GM23338 (cell line): ENCODE results near the gene RORB. TPM values are rescaled to one million over a fixed set of nuclear protein-coding genes. Genes with fewer than 3 reads are reported as not detected.

ENCODE experiments used
- ATAC-seq: fragments of 200-7000 bp; cut with Tn5 transposase; 3 replicates; pipeline ENCODE4 v1.9.1; 2020
- DNase-seq: peaks from one replicate; pipeline ENCODE4 v3.0.0-alpha.2; 2015; ENCODE audit warnings: low spot score
- H2AFZ ChIP-seq: fragments of 200-600 bp; sonication (generic); 2 replicates; pipeline ENCODE4 v1.8.0; 2016; ENCODE audit warnings: antibody characterized with exemption, mild to moderate bottlenecking, moderate library complexity
- H3F3A ChIP-seq: fragments of 200-600 bp; sonication (generic); replicated peaks from 2 replicates; pipeline ENCODE4 v1.8.0; 2017; ENCODE audit warnings: antibody characterized with exemption, mixed run types, low read depth
- H3K27ac ChIP-seq: fragments of 200-600 bp; sonication (generic); 2 replicates; pipeline ENCODE4 v1.6.1; 2016; ENCODE audit warnings: low read depth
- H3K27me3 ChIP-seq: fragments of 200-600 bp; sonication (generic); 2 replicates; pipeline ENCODE4 v1.8.0; 2016; ENCODE audit warnings: mild to moderate bottlenecking, mixed run types, moderate library complexity; ENCODE audit not compliant: insufficient read depth
- H3K36me3 ChIP-seq: fragments of 200-600 bp; sonication (generic); 2 replicates; pipeline ENCODE4 v1.8.0; 2016; ENCODE audit warnings: mild to moderate bottlenecking; ENCODE audit not compliant: insufficient read depth
- H3K4me1 ChIP-seq: fragments of 200-600 bp; sonication (generic); 2 replicates; pipeline ENCODE4 v1.8.0; 2016; ENCODE audit warnings: mild to moderate bottlenecking, moderate library complexity; ENCODE audit not compliant: insufficient read depth
- H3K4me2 ChIP-seq: fragments of 200-600 bp; sonication (generic); 2 replicates; pipeline ENCODE4 v1.7.1; 2017; ENCODE audit warnings: mixed run types
- H3K4me3 ChIP-seq: fragments of 200-600 bp; sonication (generic); 2 replicates; pipeline ENCODE4 v1.6.1; 2016; ENCODE audit warnings: mixed run types
- H3K79me2 ChIP-seq: fragments of 200-600 bp; sonication (generic); replicated peaks from 2 replicates; pipeline ENCODE4 v1.8.0; 2017; ENCODE audit warnings: mild to moderate bottlenecking; ENCODE audit not compliant: insufficient read depth
- H3K9me2 ChIP-seq: fragments of 200-600 bp; sonication (generic); 2 replicates; pipeline ENCODE4 v1.8.0; 2017; ENCODE audit not compliant: insufficient read depth
- H4K20me1 ChIP-seq: fragments of 200-600 bp; sonication (generic); replicated peaks from 2 replicates; pipeline ENCODE4 v1.8.0; 2017; ENCODE audit warnings: mild to moderate bottlenecking; ENCODE audit not compliant: insufficient read depth
- H3K27ac Mint-ChIP-seq: 2 replicates; pipeline ENCODE4 v1.8.0; 2020; ENCODE audit warnings: inconsistent platforms, mild to moderate bottlenecking, moderate library complexity, mixed read lengths
- H3K27me3 Mint-ChIP-seq: 3 replicates; pipeline ENCODE4 v1.8.0; 2022; ENCODE audit warnings: low read depth, mild to moderate bottlenecking, moderate library complexity, mixed read lengths, inconsistent platforms; ENCODE audit not compliant: insufficient read depth, poor library complexity
- H3K36me3 Mint-ChIP-seq: 3 replicates; pipeline ENCODE4 v1.8.0; 2021; ENCODE audit warnings: low read depth, mild to moderate bottlenecking, inconsistent platforms, moderate library complexity, mixed read lengths
- H3K4me1 Mint-ChIP-seq: 3 replicates; pipeline ENCODE4 v1.8.0; 2020; ENCODE audit warnings: mild to moderate bottlenecking, inconsistent platforms, mixed read lengths
- H3K4me3 Mint-ChIP-seq: 3 replicates; pipeline ENCODE4 v1.8.0; 2021; ENCODE audit warnings: moderate library complexity, mild to moderate bottlenecking, inconsistent platforms, mixed read lengths
- H3K9me3 Mint-ChIP-seq: 3 replicates; pipeline ENCODE4 v1.8.0; 2020; ENCODE audit warnings: moderate library complexity, mild to moderate bottlenecking, inconsistent platforms, mixed read lengths
- CREB1 ChIP-seq: fragments of 250-450 bp; sonication (Bioruptor Pico); IDR thresholded peaks from 2 replicates; pipeline ENCODE4 v1.5.0; 2020; ENCODE audit warnings: low read depth, mild to moderate bottlenecking, moderate library complexity
- EZH2 ChIP-seq: fragments of 200-600 bp; sonication (generic); IDR thresholded peaks from one replicate; pipeline ENCODE4 v1.8.0; 2017; ENCODE audit warnings: antibody characterized with exemption, mild to moderate bottlenecking, low read depth; ENCODE audit not compliant: unreplicated experiment
- EZH2phosphoT487 ChIP-seq: fragments of 200-600 bp; sonication (generic); IDR thresholded peaks from one replicate; pipeline ENCODE4 v1.8.1; 2018; ENCODE audit warnings: antibody characterized with exemption; ENCODE audit not compliant: unreplicated experiment
- JUNB ChIP-seq: IDR thresholded peaks from one replicate; pipeline ENCODE4 v1.6.1; 2016; ENCODE audit warnings: antibody characterized with exemption; ENCODE audit not compliant: unreplicated experiment
- NANOG ChIP-seq: IDR thresholded peaks from 2 replicates; pipeline ENCODE4 v1.6.1; 2016; ENCODE audit warnings: antibody characterized with exemption, borderline replicate concordance
- POLR2AphosphoS5 ChIP-seq: IDR thresholded peaks from 2 replicates; pipeline ENCODE4 v1.6.1; 2016; ENCODE audit warnings: antibody characterized with exemption, low read depth
- STAT1 ChIP-seq: IDR thresholded peaks from one replicate; pipeline ENCODE4 v1.6.1; 2016; ENCODE audit warnings: antibody characterized with exemption; ENCODE audit not compliant: unreplicated experiment
- ZNF114 ChIP-seq: fragments of 250-450 bp; sonication (Bioruptor Pico); IDR thresholded peaks from 2 replicates; pipeline ENCODE4 v1.5.0; 2020; ENCODE audit warnings: mild to moderate bottlenecking, moderate library complexity
- ZNF331 ChIP-seq: fragments of 250-450 bp; sonication (Bioruptor Pico); IDR thresholded peaks from 2 replicates; pipeline ENCODE4 v1.5.0; 2020; ENCODE audit warnings: low read depth, mild to moderate bottlenecking, moderate library complexity
- polyA plus RNA-seq: library from polyadenylated mRNA; unstranded; fragments of >200 nt; fragmentation: Nextera tagmentation; extraction: Ambion mirVana; gene quantifications from 2 replicates; pipeline ENCODE4 v1.2.1, GENCODE V29; 2016
- total RNA-seq: library from RNA; depleted of rRNA; stranded (reverse); fragments of >200 nt; shearing (Covaris generic); gene quantifications from 2 replicates; pipeline ENCODE4 v1.2.3, GENCODE V29; 2014
- TF ChIP-seq, protein P1 (sequence below), 2 experiments: fragments of 200-600 bp in 1 of 2; sonication (generic) in 1 of 2; conservative IDR thresholded peaks; 2 replicates each; pipeline versions ENCODE4 v1.5.1 to v1.6.1; 2016 to 2017; ENCODE audit warnings: antibody characterized with exemption in 2 of 2, low read depth in 2 of 2, mild to moderate bottlenecking in 2 of 2, moderate library complexity in 1 of 2
- TF ChIP-seq, protein P2 (sequence below): fragments of 250-450 bp; sonication (Bioruptor Pico); IDR thresholded peaks from 2 replicates; pipeline ENCODE4 v1.5.0; 2020; ENCODE audit warnings: mild to moderate bottlenecking, moderate library complexity
- TF ChIP-seq, protein P3 (sequence below): IDR thresholded peaks from one replicate; pipeline ENCODE4 v1.6.1; 2018; ENCODE audit warnings: antibody characterized with exemption; ENCODE audit not compliant: unreplicated experiment
- TF ChIP-seq, protein P4 (sequence below): IDR thresholded peaks from 2 replicates; pipeline ENCODE4 v1.6.1; 2016; ENCODE audit warnings: antibody characterized with exemption

Gene RORB
- total and polyA plus RNA-seq, 2 experiments from 2014 or later = 1.2 to 4.5 TPM

DNA sequence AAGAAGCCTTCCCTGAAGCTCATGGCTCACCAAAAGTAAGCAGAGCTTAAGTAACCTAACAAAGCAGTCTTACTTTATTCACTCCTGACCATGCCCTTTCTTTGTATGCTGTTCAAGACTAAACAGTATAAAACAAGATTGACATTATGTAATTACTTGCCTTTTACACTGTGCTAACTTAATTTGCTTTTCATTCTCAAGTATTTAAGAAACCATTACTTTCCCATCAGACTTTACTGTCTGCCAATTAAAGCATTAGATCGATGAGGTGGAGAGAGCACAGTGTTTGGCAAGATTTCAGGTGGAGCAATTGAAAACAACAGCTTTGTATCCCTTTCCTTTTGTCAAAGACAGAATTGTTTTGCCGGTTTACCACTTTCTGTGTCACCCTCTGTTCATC lies 98.2 kb downstream of the RORB start:
- no peak overlapping the region for H2AFZ ChIP-seq
- ATAC-seq (no peak), DNase-seq (no peak)
- no peaks in the 10 kb centered on the region for H3K36me3 ChIP-seq
- H3K4me2 ChIP-seq = no peak overlapping the region
- H3K4me3 Mint-ChIP-seq = no peak overlapping the region
- no peaks in the 10 kb centered on the region for H3K9me3 Mint-ChIP-seq
- no peaks in the 10 kb centered on the region for H3K27me3 ChIP-seq
- H3K27me3 Mint-ChIP-seq = no peaks in the 10 kb centered on the region
- no peak overlapping the region for H3K4me3 ChIP-seq
- no peaks in the 10 kb centered on the region for H3K79me2 ChIP-seq
- H3K4me1 ChIP-seq = no peaks in the 10 kb centered on the region
- no peak overlapping the region for H3K27ac Mint-ChIP-seq
- no peaks in the 10 kb centered on the region for H3K36me3 Mint-ChIP-seq
- no peak overlapping the region for H3K27ac ChIP-seq
- H3K9me2 ChIP-seq = 0 out of 2 replicates have a peak, but pooled peaks cover 3% of the 10 kb centered on the region
- H3F3A ChIP-seq = no peaks in the 10 kb centered on the region
- no peaks in the 10 kb centered on the region for H4K20me1 ChIP-seq
- TF ChIP-seq POLR2AphosphoS5 (no peak), EZH2phosphoT487 (no peak), JUNB (no peak), NANOG (no peak), ZNF114 (CRISPR knock-in tag) (no peak), STAT1 (no peak), ZNF331 (CRISPR knock-in tag) (no peak), EZH2 (no peak), CREB1 (CRISPR knock-in tag) (no peak)
- TF ChIP-seq, protein P1, sequence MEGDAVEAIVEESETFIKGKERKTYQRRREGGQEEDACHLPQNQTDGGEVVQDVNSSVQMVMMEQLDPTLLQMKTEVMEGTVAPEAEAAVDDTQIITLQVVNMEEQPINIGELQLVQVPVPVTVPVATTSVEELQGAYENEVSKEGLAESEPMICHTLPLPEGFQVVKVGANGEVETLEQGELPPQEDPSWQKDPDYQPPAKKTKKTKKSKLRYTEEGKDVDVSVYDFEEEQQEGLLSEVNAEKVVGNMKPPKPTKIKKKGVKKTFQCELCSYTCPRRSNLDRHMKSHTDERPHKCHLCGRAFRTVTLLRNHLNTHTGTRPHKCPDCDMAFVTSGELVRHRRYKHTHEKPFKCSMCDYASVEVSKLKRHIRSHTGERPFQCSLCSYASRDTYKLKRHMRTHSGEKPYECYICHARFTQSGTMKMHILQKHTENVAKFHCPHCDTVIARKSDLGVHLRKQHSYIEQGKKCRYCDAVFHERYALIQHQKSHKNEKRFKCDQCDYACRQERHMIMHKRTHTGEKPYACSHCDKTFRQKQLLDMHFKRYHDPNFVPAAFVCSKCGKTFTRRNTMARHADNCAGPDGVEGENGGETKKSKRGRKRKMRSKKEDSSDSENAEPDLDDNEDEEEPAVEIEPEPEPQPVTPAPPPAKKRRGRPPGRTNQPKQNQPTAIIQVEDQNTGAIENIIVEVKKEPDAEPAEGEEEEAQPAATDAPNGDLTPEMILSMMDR (conservative IDR thresholded peaks at IDR 0.05; ENCODE audit: low read depth in 2 of 2) = no peak
- TF ChIP-seq, protein P2, sequence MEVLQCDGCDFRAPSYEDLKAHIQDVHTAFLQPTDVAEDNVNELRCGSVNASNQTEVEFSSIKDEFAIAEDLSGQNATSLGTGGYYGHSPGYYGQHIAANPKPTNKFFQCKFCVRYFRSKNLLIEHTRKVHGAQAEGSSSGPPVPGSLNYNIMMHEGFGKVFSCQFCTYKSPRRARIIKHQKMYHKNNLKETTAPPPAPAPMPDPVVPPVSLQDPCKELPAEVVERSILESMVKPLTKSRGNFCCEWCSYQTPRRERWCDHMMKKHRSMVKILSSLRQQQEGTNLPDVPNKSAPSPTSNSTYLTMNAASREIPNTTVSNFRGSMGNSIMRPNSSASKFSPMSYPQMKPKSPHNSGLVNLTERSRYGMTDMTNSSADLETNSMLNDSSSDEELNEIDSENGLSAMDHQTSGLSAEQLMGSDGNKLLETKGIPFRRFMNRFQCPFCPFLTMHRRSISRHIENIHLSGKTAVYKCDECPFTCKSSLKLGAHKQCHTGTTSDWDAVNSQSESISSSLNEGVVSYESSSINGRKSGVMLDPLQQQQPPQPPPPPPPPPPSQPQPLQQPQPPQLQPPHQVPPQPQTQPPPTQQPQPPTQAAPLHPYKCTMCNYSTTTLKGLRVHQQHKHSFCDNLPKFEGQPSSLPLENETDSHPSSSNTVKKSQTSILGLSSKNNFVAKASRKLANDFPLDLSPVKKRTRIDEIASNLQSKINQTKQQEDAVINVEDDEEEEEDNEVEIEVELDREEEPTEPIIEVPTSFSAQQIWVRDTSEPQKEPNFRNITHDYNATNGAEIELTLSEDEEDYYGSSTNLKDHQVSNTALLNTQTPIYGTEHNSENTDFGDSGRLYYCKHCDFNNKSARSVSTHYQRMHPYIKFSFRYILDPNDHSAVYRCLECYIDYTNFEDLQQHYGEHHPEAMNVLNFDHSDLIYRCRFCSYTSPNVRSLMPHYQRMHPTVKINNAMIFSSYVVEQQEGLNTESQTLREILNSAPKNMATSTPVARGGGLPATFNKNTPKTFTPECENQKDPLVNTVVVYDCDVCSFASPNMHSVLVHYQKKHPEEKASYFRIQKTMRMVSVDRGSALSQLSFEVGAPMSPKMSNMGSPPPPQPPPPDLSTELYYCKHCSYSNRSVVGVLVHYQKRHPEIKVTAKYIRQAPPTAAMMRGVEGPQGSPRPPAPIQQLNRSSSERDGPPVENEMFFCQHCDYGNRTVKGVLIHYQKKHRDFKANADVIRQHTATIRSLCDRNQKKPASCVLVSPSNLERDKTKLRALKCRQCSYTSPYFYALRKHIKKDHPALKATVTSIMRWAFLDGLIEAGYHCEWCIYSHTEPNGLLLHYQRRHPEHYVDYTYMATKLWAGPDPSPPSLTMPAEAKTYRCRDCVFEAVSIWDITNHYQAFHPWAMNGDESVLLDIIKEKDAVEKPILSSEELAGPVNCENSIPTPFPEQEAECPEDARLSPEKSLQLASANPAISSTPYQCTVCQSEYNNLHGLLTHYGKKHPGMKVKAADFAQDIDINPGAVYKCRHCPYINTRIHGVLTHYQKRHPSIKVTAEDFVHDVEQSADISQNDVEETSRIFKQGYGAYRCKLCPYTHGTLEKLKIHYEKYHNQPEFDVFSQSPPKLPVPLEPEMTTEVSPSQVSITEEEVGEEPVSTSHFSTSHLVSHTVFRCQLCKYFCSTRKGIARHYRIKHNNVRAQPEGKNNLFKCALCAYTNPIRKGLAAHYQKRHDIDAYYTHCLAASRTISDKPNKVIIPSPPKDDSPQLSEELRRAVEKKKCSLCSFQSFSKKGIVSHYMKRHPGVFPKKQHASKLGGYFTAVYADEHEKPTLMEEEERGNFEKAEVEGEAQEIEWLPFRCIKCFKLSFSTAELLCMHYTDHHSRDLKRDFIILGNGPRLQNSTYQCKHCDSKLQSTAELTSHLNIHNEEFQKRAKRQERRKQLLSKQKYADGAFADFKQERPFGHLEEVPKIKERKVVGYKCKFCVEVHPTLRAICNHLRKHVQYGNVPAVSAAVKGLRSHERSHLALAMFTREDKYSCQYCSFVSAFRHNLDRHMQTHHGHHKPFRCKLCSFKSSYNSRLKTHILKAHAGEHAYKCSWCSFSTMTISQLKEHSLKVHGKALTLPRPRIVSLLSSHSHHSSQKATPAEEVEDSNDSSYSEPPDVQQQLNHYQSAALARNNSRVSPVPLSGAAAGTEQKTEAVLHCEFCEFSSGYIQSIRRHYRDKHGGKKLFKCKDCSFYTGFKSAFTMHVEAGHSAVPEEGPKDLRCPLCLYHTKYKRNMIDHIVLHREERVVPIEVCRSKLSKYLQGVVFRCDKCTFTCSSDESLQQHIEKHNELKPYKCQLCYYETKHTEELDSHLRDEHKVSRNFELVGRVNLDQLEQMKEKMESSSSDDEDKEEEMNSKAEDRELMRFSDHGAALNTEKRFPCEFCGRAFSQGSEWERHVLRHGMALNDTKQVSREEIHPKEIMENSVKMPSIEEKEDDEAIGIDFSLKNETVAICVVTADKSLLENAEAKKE = no peak
- TF ChIP-seq, protein P3, sequence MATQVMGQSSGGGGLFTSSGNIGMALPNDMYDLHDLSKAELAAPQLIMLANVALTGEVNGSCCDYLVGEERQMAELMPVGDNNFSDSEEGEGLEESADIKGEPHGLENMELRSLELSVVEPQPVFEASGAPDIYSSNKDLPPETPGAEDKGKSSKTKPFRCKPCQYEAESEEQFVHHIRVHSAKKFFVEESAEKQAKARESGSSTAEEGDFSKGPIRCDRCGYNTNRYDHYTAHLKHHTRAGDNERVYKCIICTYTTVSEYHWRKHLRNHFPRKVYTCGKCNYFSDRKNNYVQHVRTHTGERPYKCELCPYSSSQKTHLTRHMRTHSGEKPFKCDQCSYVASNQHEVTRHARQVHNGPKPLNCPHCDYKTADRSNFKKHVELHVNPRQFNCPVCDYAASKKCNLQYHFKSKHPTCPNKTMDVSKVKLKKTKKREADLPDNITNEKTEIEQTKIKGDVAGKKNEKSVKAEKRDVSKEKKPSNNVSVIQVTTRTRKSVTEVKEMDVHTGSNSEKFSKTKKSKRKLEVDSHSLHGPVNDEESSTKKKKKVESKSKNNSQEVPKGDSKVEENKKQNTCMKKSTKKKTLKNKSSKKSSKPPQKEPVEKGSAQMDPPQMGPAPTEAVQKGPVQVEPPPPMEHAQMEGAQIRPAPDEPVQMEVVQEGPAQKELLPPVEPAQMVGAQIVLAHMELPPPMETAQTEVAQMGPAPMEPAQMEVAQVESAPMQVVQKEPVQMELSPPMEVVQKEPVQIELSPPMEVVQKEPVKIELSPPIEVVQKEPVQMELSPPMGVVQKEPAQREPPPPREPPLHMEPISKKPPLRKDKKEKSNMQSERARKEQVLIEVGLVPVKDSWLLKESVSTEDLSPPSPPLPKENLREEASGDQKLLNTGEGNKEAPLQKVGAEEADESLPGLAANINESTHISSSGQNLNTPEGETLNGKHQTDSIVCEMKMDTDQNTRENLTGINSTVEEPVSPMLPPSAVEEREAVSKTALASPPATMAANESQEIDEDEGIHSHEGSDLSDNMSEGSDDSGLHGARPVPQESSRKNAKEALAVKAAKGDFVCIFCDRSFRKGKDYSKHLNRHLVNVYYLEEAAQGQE = no peak
- TF ChIP-seq, protein P4, sequence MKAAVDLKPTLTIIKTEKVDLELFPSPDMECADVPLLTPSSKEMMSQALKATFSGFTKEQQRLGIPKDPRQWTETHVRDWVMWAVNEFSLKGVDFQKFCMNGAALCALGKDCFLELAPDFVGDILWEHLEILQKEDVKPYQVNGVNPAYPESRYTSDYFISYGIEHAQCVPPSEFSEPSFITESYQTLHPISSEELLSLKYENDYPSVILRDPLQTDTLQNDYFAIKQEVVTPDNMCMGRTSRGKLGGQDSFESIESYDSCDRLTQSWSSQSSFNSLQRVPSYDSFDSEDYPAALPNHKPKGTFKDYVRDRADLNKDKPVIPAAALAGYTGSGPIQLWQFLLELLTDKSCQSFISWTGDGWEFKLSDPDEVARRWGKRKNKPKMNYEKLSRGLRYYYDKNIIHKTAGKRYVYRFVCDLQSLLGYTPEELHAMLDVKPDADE = no peak
- no peaks in the 10 kb centered on the region for H3K4me1 Mint-ChIP-seq
